H9 (cell line): ENCODE results near the gene BPGM. TPM values are rescaled to one million over a fixed set of nuclear protein-coding genes. Genes with fewer than 3 reads are reported as not detected.
A peak's percentile ranks its signal among the peaks of the same experiment; 100 is the strongest.

Experiments used
- DNase-seq: peaks from one replicate; pipeline ENCODE4 v3.0.0-alpha.2; 2017
- H2AFZ ChIP-seq: one replicate; pipeline ENCODE4 v1.6.1; 2013; ENCODE audit warnings: mild to moderate bottlenecking, low read length, control low read depth, moderate library complexity
- H2AK5ac ChIP-seq: 2 replicates; pipeline ENCODE4 v1.6.1; 2013; ENCODE audit warnings: low read length, control low read depth, mixed read lengths; ENCODE audit not compliant: insufficient read length
- H2BK120ac ChIP-seq: one replicate; pipeline ENCODE4 v1.6.1; 2013; ENCODE audit warnings: low read depth, mild to moderate bottlenecking, low read length, control low read depth, inconsistent platforms; ENCODE audit not compliant: poor library complexity, severe bottlenecking
- H2BK12ac ChIP-seq: 2 replicates; pipeline ENCODE4 v1.6.1; 2013; ENCODE audit warnings: low read length, control low read depth, mixed read lengths, low read depth; ENCODE audit not compliant: insufficient read length
- H2BK15ac ChIP-seq: 2 replicates; pipeline ENCODE4 v1.6.1; 2013; ENCODE audit warnings: low read depth, low read length, control low read depth
- H2BK20ac ChIP-seq: one replicate; pipeline ENCODE4 v1.6.1; 2013; ENCODE audit warnings: low read depth, mild to moderate bottlenecking, low read length, control low read depth, inconsistent platforms; ENCODE audit not compliant: poor library complexity, severe bottlenecking
- H2BK5ac ChIP-seq: 2 replicates; pipeline ENCODE4 v1.6.1; 2013; ENCODE audit warnings: low read length, control low read depth, mixed read lengths; ENCODE audit not compliant: insufficient read length
- H3K14ac ChIP-seq: 2 replicates; pipeline ENCODE4 v1.6.1; 2013; ENCODE audit warnings: low read length, control low read depth; ENCODE audit not compliant: insufficient read depth
- H3K18ac ChIP-seq: 2 replicates; pipeline ENCODE4 v1.6.1; 2013; ENCODE audit warnings: low read depth, mild to moderate bottlenecking, mixed read lengths, low read length, control low read depth; ENCODE audit not compliant: insufficient read length
- H3K23ac ChIP-seq: 2 replicates; pipeline ENCODE4 v1.6.1; 2013; ENCODE audit warnings: low read length, control low read depth, mixed read lengths, low read depth; ENCODE audit not compliant: insufficient read length
- H3K23me2 ChIP-seq: 2 replicates; pipeline ENCODE4 v1.6.1; 2013; ENCODE audit warnings: low read depth, mild to moderate bottlenecking, mixed read lengths, low read length, control low read depth; ENCODE audit not compliant: insufficient read length, poor library complexity, severe bottlenecking
- H3K27ac ChIP-seq: 2 replicates; pipeline ENCODE4 v1.5.1; 2013; ENCODE audit warnings: low read length, control low read depth, mixed read lengths, low read depth; ENCODE audit not compliant: insufficient read length
- H3K27me3 ChIP-seq: 2 replicates; pipeline ENCODE4 v1.6.1; 2013; ENCODE audit warnings: low read length, control low read depth, inconsistent platforms; ENCODE audit not compliant: insufficient read depth
- H3K4ac ChIP-seq: 2 replicates; pipeline ENCODE4 v1.6.1; 2013; ENCODE audit warnings: low read depth, mild to moderate bottlenecking, control low read depth, inconsistent platforms, low read length, moderate library complexity
- H3K4me1 ChIP-seq: 2 replicates; pipeline ENCODE4 v1.6.1; 2013; ENCODE audit warnings: low read length, control low read depth, inconsistent platforms; ENCODE audit not compliant: insufficient read depth
- H3K4me2 ChIP-seq: 2 replicates; pipeline ENCODE4 v1.6.1; 2013; ENCODE audit warnings: low read length, control low read depth, mixed read lengths; ENCODE audit not compliant: insufficient read length, insufficient read depth
- H3K56ac ChIP-seq: 2 replicates; pipeline ENCODE4 v1.6.1; 2013; ENCODE audit warnings: low read depth, mild to moderate bottlenecking, mixed read lengths, low read length, control low read depth; ENCODE audit not compliant: insufficient read length
- H3K79me1 ChIP-seq: 2 replicates; pipeline ENCODE4 v1.6.1; 2013; ENCODE audit warnings: low read depth, mild to moderate bottlenecking, moderate library complexity, low read length, control low read depth, inconsistent platforms; ENCODE audit not compliant: insufficient read depth, poor library complexity, severe bottlenecking
- H3K79me2 ChIP-seq: 2 replicates; pipeline ENCODE4 v1.6.1; 2013; ENCODE audit warnings: low read length, control low read depth, inconsistent platforms; ENCODE audit not compliant: insufficient read depth
- H3K9ac ChIP-seq: 2 replicates; pipeline ENCODE4 v1.6.1; 2013; ENCODE audit warnings: low read length, control low read depth, mixed read lengths; ENCODE audit not compliant: insufficient read length; ENCODE audit errors: extremely low read depth
- H3K9me3 ChIP-seq: one replicate; pipeline ENCODE4 v1.6.1; 2013; ENCODE audit warnings: low read depth, low read length, inconsistent platforms; ENCODE audit not compliant: control insufficient read depth
- H3T11ph ChIP-seq: one replicate; pipeline ENCODE4 v1.6.1; 2013; ENCODE audit warnings: mild to moderate bottlenecking, low read length, control low read depth, inconsistent platforms
- H4K20me1 ChIP-seq: one replicate; pipeline ENCODE4 v1.6.1; 2013; ENCODE audit not compliant: control insufficient read depth, insufficient read length, insufficient read depth
- H4K5ac ChIP-seq: 2 replicates; pipeline ENCODE4 v1.6.1; 2013; ENCODE audit warnings: low read depth, mild to moderate bottlenecking, mixed read lengths, low read length, control low read depth; ENCODE audit not compliant: insufficient read length
- H4K8ac ChIP-seq: replicated peaks from 2 replicates; pipeline ENCODE4 v1.6.1; 2013; ENCODE audit warnings: low read length, control low read depth, mixed read lengths, low read depth; ENCODE audit not compliant: insufficient read length
- H4K91ac ChIP-seq: 2 replicates; pipeline ENCODE4 v1.6.1; 2013; ENCODE audit warnings: low read depth, mild to moderate bottlenecking, moderate library complexity, mixed read lengths, low read length, control low read depth; ENCODE audit not compliant: insufficient read length
- H3K27ac Mint-ChIP-seq, 3 experiments: 2 replicates in 2 of 3; 3 replicates in 1 of 3; pipeline ENCODE4 v1.8.0; 2020 to 2021; ENCODE audit warnings: mixed read lengths in 3 of 3, mild to moderate bottlenecking in 1 of 3, moderate library complexity in 1 of 3
- H3K27me3 Mint-ChIP-seq: 2 replicates; pipeline ENCODE4 v1.8.0; 2021; ENCODE audit warnings: low read depth, mild to moderate bottlenecking, moderate library complexity, mixed read lengths
- H3K36me3 Mint-ChIP-seq, 3 experiments: 2 replicates in 2 of 3; 3 replicates in 1 of 3; pipeline ENCODE4 v1.8.0; 2020 to 2021; ENCODE audit warnings: low read depth in 3 of 3, mixed read lengths in 3 of 3; ENCODE audit not compliant: insufficient read depth in 1 of 3
- H3K4me1 Mint-ChIP-seq, 2 experiments: 2 replicates each; pipeline ENCODE4 v1.8.0; 2020; ENCODE audit warnings: mixed read lengths in 2 of 2
- H3K4me3 Mint-ChIP-seq, 2 experiments: 2 replicates in 1 of 2; 3 replicates in 1 of 2; pipeline ENCODE4 v1.8.0; 2020 to 2021; ENCODE audit warnings: mild to moderate bottlenecking in 2 of 2, mixed read lengths in 2 of 2, moderate library complexity in 1 of 2
- H3K9me3 Mint-ChIP-seq, 2 experiments: 2 replicates in 1 of 2; 3 replicates in 1 of 2; pipeline ENCODE4 v1.8.0; 2020; ENCODE audit warnings: mild to moderate bottlenecking in 2 of 2, mixed read lengths in 2 of 2, moderate library complexity in 1 of 2
- CTCF ChIP-seq: fragments of 200-600 bp; sonication (generic); conservative IDR thresholded peaks from 3 replicates; pipeline ENCODE4 v1.8.0; 2021; ENCODE audit warnings: antibody characterized with exemption, mild to moderate bottlenecking
- WGBS: extraction: QIAGEN DNeasy Blood & Tissue Kit; methylation state at CpG from one replicate; pipeline ENCODE4 v1.1.7; 2013; ENCODE audit warnings: missing lambda C conversion rate, low lambda C conversion rate, mixed read lengths; ENCODE audit not compliant: insufficient read length; ENCODE audit errors: extremely low coverage; 5-methylcytosine and 5-hydroxymethylcytosine counted together
- total RNA-seq: library from RNA; stranded (reverse); gene quantifications from 2 replicates; pipeline ENCODE4 v1.2.1, GENCODE V29; 2021

Gene BPGM
- total RNA-seq, 1 experiment from 2014 or later, result 14.4 TPM

GRCh38 chr7:134657526-134657925 is 10.9 kb downstream of the BPGM start:
- Histone ChIP-seq H3K23ac (no peak overlapping the region), H3K4me1 (peaks cover 2% of the 10 kb centered on the region), H3K18ac (no peak overlapping the region), H4K20me1 (no peaks in the 10 kb centered on the region), H4K91ac (no peak overlapping the region), H3K4ac (no peak overlapping the region), H2AK5ac (no peak overlapping the region), H4K8ac (no peak overlapping the region), H3K27ac (no peak overlapping the region), H3K23me2 (no peaks in the 10 kb centered on the region), H3K14ac (no peak overlapping the region), H3K27me3 (no peaks in the 10 kb centered on the region), H2BK5ac (no peak overlapping the region), H3T11ph (no peak overlapping the region), H3K79me1 (no peaks in the 10 kb centered on the region), H3K79me2 (no peaks in the 10 kb centered on the region), H2BK120ac (no peak overlapping the region), H3K56ac (no peak overlapping the region), H2BK12ac (no peak overlapping the region), H3K4me2 (no peak overlapping the region), H2AFZ (no peak overlapping the region), H2BK15ac (no peak overlapping the region), H2BK20ac (no peak overlapping the region), H3K9me3 (no peaks in the 10 kb centered on the region), H4K5ac (no peak overlapping the region), H3K9ac (no peak overlapping the region)
- no peak for TF ChIP-seq CTCF
- Mint-ChIP-seq H3K27ac (0 out of 7 replicates have a peak overlapping the region, but pooled peaks of 1 of the 3 experiments have one; percentile 10), H3K36me3 (peaks cover 0 to 6% (median 6%) of the 10 kb centered on the region in 3 experiments; a peak in 1 of 7 replicates), H3K4me1 (peaks cover 9% of the 10 kb centered on the region in 2 experiments), H3K4me3 (no peak overlapping the region), H3K27me3 (no peaks in the 10 kb centered on the region), H3K9me3 (no peaks in the 10 kb centered on the region)
- no CpG with 5 or more reads among the region's 5 CpGs for WGBS
- DNase-seq, result no peak
